NCI-H1694 (cell line): ENCODE measurements around the gene FDXR.
"Not testable (repeated sequence)": the region's sequence is repeated elsewhere in the genome, so short reads cannot be mapped to it uniquely, and the experiment has no call there.

Experiments
- DNase-seq: peaks from one replicate; lab custom pipeline; 2025; lab: John Stamatoyannopoulos, UW

Gene FDXR

DNA sequence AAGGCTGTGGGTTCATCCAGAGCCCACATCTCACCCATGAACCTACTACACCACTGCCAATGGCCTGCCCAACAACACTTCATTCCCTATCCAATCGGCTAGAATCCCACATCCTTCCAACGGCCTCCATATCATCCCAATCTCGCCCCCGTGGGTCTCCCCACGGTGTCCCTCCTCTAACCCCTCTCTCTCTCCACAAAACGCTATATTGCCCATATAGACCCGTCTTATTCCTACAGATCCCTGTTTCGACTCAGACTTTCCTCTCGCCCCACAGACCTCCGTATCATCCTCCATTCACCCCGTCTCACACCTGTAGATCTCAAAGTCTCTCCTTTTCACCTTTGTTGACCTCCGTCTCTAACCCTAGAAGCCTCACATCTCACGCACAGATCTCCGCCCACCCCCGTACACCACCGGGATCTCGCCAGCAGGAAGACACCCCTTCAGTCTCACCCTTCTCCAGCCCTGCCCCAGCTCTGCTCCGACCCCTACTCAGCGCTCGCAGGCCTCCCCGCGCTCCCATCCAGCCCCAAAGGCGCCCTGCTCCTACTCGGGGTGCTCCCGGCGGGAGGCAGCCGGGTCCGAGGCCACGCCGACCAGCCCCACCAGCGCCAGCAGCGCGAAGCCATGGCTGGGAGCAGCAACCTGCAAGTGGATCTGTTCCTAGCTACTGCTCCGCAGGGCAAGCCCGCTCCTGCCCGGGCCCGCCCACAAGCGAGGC, at the start of gene FDXR:
Gene FDXR, minus strand, starts transcription at position 682 of the 724 bp plus-strand sequence. Its CDS starts 50 bp downstream, at position 632.
- no peak for DNase-seq

DNA sequence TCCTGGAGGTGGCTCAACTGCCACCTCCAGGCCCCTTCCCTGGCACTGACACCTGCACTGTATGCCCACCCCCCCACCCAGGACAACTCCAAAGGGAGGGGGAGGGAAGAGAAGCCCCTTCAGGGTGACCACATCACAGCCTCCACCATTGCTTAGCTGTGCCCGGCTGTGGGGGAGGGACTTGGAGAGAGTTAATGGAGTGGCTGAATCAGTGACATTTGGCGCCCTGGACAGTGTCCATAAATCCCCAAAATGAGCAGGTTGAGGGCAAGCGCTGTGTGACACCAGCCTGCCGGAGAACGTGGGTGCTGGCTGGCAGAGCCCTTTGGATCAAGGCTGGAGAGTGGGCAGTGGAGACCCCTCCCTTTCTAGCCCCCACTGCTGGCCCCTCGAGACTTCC, 49.4 kb upstream of the FDXR start:
- DNase-seq = no peak

GRCh38 chr17:74921769-74922168, 49.0 kb upstream of the FDXR start:
- DNase-seq = no peak

- DNase-seq = no peak
These were observed 48.4 kb upstream of the FDXR start for GRCh38 chr17:74921026-74921681.

GRCh38 chr17:74920642-74921025, 47.8 kb upstream of the FDXR start:
- DNase-seq = no peak

- no peak for DNase-seq
These were observed 47.5 kb upstream of the FDXR start for GRCh38 chr17:74920306-74920620.

DNA sequence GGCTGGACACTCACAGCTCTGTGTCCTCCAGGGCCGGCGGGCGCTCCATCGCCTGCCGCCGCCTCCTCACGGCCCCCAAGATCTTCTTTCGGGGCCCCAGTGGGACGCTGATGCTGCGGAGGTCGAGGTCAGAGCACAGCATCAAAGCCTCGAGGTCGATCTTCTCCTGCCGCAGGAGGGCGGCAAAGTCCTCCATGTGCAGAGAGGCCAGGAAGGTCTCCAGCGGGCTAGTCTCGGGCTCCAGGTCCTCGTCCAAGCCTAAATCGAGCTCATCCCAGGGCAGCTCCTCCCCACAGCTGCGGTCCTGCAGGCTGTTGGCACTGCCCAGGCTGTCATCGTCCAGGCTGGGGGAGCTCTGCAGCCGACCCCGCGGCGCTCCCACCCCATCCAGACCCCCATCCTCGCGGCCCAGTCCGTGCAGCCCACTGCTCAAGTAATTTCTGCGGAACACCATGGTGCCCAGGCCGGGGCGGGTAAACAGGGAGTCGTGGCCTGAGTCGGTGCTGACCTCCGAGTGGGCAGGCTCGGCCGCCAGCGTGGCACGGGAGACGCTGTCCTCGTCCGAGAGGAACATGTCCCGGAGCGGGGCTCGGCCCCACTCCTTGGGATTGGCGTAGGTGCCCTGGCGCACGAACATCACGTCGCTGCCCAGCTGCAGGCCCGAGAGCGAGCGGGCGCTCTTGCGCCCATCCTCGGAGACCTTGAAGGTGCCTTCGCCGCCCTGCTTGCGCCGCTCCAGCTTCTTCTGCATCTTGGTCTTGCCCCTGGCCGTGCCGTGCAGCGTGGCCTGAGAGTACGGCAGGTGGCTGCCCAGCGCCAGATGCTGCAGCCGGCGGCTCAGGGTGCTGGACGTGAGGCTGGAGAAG, 46.9 kb upstream of the FDXR start:
- no peak for DNase-seq

DNA sequence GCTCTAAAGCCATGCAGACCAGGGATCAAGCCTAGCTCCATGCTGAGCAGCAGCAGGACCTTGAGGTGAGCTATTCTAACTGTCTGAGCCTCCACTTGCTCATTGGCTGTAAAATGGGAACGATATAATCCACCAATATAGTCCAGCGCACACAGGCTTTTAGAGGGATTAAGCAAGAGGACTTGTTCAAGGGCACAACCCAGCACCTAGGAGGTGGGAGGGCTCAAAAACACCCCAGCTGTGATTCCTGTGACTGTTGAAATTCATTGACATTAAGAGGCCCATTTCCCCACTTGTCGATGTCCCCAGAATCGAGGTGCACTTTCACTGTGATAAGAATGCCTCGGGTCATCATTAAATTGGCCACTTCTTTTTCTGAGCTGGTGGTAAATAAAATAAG, 46.1 kb upstream of the FDXR start:
- no peak for DNase-seq

DNA sequence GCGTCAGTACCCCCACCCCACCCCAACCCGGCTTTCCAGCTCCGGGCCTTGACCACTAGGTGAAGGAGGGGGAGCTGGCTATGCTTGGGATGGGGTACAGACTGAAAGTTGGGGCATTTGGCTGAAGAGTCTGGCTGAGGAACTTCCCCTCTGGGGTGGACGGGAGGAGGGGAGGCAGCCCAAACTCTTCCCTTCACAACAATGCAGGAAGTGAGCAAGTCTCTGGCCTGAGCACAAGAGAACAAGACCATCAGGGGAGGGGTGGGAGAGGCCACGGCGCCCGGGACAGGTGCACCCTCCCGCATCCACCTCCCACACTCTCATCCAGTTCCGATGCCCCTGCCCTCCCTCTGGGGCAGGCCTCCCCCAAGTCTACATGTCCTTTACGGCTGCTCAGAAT, 44.6 kb upstream of the FDXR start:
- no peak for DNase-seq

- DNase-seq = no peak
These were observed 44.0 kb upstream of the FDXR start for GRCh38 chr17:74916851-74917199.

- no peak for DNase-seq
These were observed 43.5 kb upstream of the FDXR start for GRCh38 chr17:74916136-74916850.

DNA sequence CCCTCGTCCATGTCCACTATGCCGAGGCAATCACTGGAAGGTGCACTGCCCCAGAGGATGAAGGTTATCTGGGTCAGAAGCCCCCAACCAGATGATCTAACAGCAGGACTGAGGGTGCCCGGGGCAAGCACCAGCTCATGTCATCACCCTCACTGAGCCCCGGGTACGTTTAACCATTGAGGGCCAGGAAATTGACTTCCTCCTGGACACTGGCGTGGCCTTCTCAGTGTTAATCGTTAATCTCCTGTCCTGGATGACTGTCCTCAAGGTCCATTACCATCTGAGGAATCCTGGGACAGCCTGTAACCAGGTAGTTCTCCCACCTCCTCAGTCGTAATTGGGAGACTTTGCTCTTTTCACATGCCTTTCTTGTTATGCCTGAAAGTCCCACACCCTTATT, 38.6 kb upstream of the FDXR start:
- DNase-seq = not testable (repeated sequence)

DNA sequence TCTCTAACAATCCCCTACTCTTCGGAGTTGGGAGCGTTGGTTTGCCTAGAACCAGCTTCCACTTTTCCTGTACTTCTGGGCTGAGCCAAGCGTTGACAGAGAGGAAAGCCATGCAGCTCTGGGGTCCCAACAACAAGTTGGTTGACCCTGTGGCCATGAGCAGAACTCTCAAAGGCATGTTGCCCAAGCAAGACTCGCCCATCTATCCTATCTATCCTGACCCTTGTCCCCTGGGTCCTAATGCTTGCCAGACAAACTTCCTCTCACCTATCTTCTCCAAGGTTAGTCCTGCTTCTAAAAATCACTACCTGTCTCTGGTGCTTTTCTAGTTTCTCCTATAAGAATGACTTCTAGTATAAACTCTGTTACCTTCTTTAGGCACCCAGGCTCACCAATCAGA, 36.3 kb upstream of the FDXR start:
- not testable (repeated sequence) for DNase-seq

DNA sequence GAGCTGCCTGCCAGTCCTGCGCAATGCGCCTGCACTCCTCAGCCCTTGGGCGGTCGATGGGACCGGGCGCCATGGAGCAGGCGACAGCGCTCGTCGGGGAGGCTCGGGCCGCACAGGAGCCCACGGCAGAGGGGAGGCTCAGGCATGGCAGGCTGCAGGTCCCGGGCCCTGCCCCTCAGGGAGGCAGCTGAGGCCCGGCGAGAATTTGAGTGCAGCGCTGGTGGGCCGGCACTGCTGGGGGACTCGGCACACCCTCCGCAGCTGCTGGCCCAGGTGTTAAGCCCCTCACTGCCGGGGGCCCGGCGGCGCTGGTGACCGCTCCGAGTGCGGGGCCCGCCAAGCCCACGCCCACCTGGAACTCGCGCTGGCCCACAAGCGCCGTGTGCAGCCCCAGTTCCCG, 34.2 kb upstream of the FDXR start:
- DNase-seq = no peak

- DNase-seq = not testable (repeated sequence)
These were observed 33.5 kb upstream of the FDXR start for GRCh38 chr17:74906214-74906793.

GRCh38 chr17:74904687-74905409, 32.1 kb upstream of the FDXR start:
- no peak for DNase-seq

- no peak for DNase-seq
These were observed 30.9 kb upstream of the FDXR start for GRCh38 chr17:74903671-74904070.

- DNase-seq = no peak
These were observed 30.2 kb upstream of the FDXR start for GRCh38 chr17:74903034-74903433.

DNA sequence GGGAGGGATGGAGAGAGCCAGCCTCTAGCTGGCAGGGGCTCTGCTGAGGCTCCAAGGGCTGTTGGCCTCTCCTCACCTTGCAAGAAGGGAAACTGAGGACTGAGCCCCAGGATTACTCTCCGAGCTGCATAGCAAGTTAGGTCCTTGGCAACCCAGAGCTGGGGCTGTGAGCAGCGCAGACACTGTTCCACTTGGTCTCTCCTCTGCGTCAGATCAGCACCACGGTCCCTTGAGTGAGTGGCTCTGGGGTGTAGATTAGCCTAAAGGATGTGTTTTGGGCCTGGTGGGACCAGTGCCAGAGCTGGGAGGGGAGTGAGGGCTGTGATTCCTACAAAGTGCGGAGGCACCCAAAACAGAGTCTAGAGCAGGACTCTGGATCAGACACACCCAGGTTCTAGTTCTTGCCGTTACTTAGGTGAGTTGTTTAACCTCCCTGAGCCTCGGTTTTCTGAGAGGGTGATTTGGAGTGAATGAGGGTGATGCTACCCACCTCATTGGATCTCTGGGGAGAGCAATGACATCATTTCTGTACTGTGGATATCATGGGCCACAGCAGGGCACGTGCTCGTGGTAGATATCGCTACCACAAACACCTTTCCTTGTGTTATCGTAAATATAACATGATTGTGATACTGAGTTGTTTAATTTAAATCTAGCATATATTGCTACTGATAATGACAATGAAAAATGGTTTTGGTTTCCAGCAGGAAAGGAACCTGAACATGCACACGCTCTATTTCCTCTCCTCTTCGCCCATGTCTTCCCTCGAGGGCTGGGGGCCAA, 28.8 kb upstream of the FDXR start:
- DNase-seq = no peak

GRCh38 chr17:74900208-74900607, 27.4 kb upstream of the FDXR start:
- no peak for DNase-seq
